22Rv1 (cell line): ENCODE results near the gene ARHGEF6.

Source experiments
- H3K27ac ChIP-seq: fragments of 450-650 bp; 2 replicates; pipeline ENCODE4 v1.5.1; 2017
- ZFX ChIP-seq: fragments of 450-650 bp; IDR thresholded peaks from 2 replicates; pipeline ENCODE4 v1.6.1; 2017; ENCODE audit warnings: antibody characterized with exemption, borderline replicate concordance
- TF ChIP-seq, protein P1 (sequence below): fragments of 450-650 bp; IDR thresholded peaks from 2 replicates; pipeline ENCODE4 v1.5.1; 2017; ENCODE audit warnings: mild to moderate bottlenecking

Gene ARHGEF6

DNA sequence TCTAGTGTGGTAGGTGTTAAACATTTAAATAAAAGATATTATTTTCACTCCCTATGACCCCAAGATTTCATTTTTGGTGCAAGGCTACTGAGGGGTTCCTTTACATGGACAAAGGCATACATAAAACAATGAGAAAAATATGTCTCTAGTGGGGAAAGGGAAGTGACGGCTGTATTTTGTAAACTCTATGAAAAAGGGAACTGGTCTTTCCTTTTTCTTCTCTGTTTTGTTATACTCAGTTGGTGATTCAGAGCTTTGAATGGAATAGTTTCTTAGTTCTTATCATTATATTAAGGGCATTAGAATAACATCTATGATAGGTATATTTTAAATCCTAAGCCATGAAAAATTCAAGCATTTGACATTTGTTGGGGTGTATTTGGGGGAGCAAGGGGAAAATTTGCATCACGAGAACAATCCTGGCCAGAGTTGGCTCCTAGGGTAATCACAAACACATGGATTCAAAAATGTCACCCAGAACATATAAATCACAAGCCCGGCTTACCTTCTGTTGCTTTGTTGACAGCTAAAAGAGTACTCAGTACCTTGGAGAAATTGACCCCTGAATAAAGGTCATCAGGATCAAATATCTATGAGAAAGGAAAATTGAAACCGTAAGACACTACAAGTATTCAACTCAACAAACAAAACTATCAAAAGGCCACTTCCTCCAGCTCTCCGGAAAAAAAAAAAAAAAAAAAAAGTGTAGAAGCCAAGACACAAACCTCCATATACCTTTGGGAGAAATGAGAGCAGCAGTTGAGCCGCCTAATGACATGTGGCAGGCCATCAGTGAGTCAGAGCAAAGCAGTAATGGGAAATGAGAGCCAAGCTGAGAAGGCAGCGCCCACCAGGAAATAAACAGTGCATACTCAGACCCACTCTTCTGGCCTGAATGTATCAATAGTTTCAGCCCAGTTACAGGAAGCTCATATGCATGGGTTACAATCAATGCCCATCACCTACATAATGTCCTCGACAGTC, 33.4 kb downstream of the ARHGEF6 start:
- no peak for TF ChIP-seq ZFX
- TF ChIP-seq, protein P1, sequence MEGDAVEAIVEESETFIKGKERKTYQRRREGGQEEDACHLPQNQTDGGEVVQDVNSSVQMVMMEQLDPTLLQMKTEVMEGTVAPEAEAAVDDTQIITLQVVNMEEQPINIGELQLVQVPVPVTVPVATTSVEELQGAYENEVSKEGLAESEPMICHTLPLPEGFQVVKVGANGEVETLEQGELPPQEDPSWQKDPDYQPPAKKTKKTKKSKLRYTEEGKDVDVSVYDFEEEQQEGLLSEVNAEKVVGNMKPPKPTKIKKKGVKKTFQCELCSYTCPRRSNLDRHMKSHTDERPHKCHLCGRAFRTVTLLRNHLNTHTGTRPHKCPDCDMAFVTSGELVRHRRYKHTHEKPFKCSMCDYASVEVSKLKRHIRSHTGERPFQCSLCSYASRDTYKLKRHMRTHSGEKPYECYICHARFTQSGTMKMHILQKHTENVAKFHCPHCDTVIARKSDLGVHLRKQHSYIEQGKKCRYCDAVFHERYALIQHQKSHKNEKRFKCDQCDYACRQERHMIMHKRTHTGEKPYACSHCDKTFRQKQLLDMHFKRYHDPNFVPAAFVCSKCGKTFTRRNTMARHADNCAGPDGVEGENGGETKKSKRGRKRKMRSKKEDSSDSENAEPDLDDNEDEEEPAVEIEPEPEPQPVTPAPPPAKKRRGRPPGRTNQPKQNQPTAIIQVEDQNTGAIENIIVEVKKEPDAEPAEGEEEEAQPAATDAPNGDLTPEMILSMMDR: no peak
- no peak overlapping the region for H3K27ac ChIP-seq

DNA sequence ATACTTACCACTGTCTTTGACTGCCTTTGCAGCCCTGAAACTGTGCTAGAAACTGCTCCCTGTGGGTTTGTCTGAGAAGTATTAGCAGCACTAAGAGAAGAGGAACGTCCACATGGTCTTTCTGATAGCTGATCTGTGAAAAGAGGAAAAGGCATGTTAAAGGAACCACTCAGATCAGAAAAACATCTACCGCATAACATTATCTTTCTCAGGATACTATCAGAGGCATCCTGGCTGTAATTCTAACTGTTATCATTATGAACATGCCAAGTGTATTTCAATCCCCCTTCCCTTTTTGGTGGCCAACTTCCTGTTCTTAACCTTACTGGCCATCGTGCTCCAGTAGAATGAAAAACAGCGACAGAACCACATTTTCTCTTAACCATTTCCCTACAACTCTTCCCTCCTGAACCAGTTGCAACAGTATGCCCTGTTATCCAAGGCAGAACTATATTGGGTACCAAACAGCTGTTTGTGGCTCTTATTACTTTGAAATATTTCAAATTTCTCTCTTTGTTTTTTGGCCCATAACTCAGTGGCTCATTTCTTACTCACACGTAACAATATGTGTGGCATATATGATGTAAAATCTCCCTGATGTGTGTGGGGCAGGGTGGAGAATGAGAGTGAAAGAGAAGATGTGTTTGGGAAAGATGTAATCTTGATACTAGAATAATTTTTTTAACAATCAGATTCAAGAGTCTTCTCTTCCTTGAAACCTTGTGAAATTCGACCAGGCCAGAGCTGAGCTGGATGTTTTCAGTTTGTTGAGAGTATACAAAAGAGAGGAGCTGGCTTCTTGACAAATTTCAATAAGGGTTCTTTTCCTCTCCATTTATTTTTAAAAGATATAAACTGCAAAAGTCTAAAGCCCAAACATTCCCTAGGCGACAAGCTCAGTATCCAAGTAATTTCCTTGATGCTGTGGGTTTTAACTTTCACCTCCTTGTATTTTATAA, 35.2 kb downstream of the ARHGEF6 start:
- no peak overlapping the region for H3K27ac ChIP-seq
- TF ChIP-seq, protein P1: no peak
- no peak for TF ChIP-seq ZFX

DNA sequence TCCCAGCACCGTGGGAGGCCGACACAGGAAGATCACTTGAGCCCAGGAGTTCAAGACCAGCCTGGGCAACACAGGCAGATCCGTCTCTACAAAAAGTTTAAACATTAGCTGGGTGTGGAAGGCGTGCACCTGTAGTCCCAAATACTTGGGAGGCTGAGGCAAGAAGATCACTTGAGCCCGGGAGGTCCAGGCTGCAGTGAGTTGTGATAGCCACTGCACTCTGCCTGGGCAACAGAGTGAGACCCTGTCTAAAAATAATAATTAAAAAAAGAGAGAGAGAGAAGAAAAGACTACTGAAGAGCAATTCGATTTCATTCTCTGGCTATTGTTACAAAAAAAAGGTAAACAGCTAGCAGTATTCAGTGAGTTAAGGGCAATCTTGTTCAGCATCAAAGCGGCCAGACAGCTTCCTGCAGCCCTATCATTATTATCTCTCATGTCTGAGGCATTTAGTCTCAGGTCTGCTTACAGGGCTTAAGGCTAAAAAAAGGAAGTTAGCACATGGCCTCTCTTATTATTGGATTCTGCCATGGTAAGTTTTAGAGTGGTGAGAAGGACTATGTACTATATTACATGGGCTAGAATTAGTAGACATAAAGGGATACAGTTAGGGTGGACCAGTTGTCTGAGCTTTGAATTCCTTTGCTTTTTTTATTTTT, 37.9 kb downstream of the ARHGEF6 start:
- H3K27ac ChIP-seq: no peak overlapping the region
- no peak for TF ChIP-seq ZFX
- TF ChIP-seq, protein P1: no peak

DNA sequence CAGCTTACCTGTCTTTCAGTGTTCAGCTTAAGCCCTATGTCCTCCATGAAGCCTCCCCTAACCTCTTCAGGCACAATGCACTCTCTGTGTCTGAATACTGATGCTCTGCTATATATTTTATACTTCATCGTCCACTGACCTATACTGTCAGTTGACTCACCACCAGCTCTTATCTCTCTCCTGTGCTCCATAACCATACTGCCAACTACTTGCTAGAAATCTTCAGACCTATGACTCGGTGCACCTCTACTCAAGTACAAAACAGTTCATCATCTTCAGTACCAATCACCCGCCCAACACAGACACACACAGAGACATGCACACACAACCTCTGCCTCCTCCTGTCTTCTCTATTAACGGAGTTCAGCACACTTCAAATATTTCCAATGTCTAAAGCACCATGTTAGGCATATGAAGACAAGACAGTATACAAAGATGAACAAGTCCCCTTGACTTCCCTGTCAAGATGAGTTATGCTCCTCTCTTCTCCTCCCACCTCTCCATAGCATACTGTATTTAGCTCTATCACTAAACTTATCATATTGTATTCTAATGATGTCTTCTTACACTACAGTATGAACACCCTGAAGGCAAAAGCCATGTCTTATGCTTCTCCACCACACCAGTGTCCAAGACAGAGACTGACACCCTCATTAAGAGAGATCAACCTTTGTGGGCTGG, 42.5 kb downstream of the ARHGEF6 start:
- TF ChIP-seq, protein P1: no peak
- no peak for TF ChIP-seq ZFX
- no peak overlapping the region for H3K27ac ChIP-seq

DNA sequence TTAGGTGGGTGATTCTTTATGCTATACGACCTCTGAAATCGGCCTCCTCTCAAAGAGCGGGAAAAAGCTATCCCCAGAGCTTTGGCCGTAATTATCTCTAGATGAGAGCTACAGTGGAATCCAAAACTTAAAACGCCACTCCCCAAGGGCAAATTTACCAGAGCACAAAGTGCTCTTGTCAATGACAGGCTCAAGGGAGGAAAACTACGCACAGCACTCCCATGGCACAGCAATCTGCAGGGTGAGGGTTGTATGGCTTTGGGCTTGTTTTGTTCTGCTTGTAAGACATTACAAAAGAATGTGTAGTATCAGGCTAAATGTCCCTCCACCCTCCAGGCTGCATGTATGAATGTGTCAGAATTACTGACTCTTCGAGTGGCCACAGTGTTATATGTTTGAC, 44.0 kb downstream of the ARHGEF6 start:
- H3K27ac ChIP-seq: no peak overlapping the region
- TF ChIP-seq ZFX: no peak
- TF ChIP-seq, protein P1: no peak

DNA sequence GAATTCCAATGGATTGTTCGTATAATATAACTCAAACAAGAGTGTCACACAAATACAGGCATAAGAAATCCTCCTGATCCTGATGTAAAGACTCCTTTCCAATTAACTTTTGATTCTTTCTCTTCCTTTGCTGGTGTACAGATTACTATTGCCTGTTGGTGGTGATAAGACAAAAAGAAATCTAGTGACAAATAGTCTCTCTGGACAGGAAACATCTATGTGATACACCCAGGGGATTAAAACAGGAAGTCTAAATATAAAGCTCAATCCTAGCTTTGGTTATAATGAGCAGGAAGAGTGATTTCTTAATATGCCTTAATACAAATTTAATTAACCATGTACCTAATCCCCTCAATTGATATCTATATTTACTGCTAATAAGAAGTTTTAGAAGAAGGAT, 45.1 kb downstream of the ARHGEF6 start:
- TF ChIP-seq, protein P1: no peak

More for the DNA sequence above, 45.1 kb downstream of the ARHGEF6 start:
- no peak overlapping the region for H3K27ac ChIP-seq
